ENCODE measurements around the gene LRP6. TPM values are rescaled to one million over a fixed set of nuclear protein-coding genes. Genes with fewer than 3 reads are reported as not detected.

Gene LRP6
- total and polyA plus RNA-seq, 2 of the 13 experiments (the other 11 are each of a cell fraction or from before 2014, with no cell fraction given) = 33.8 to 42.0 TPM

- no peak for TF ChIP-seq ZBTB40 (IDR thresholded peaks at IDR 0.05)
- TF ChIP-seq ZBTB40 (CRISPR knock-in tag; IDR thresholded peaks at IDR 0.05) = peak; percentile 92
- TF ChIP-seq NR2F2 (IDR thresholded peaks at IDR 0.05; ENCODE audit: borderline replicate concordance, low read depth) = no peak
- TF ChIP-seq IRF9 (CRISPR knock-in tag; IDR thresholded peaks at IDR 0.05; ENCODE audit: borderline replicate concordance) = peak; percentile 95
- peak; percentile 79 for TF ChIP-seq ZNF574 (CRISPR knock-in tag; IDR thresholded peaks at IDR 0.05)
- peak; percentile 100 for TF ChIP-seq TEAD3 (CRISPR knock-in tag; optimal IDR thresholded peaks at IDR 0.05; ENCODE audit: borderline replicate concordance)
- no peak for TF ChIP-seq NR3C1 (CRISPR knock-in tag; IDR thresholded peaks at IDR 0.05)
- no peak for TF ChIP-seq ZUFSP (CRISPR knock-in tag; IDR thresholded peaks at IDR 0.05; ENCODE audit: borderline replicate concordance)
- TF ChIP-seq ATF7 (IDR thresholded peaks at IDR 0.05) = no peak
- peak; percentile 91 for TF ChIP-seq ATF7 (CRISPR knock-in tag; IDR thresholded peaks at IDR 0.05)
- no peak for TF ChIP-seq HDAC6 (IDR thresholded peaks at IDR 0.05; ENCODE audit: low read depth, low read length)
- peak; percentile 90; the same call in 1 of the 2 replicates for TF ChIP-seq U2AF2 (IDR thresholded peaks at IDR 0.05; ENCODE audit: low read depth, low read length)
- peak; percentile 99 for TF ChIP-seq ZNF709 (CRISPR knock-in tag; IDR thresholded peaks at IDR 0.05)
- 0 out of 2 replicates have a peak, but pooled peaks have one; percentile 59 for TF ChIP-seq ZNF260 (CRISPR knock-in tag; IDR thresholded peaks at IDR 0.05; ENCODE audit: borderline replicate concordance, low read depth)
These were observed at the start of gene LRP6 (continued) for GRCh38 chr12:12266873-12267741.

Data from HepG2 (cell line).